Measurements from ENCODE around the gene PEX13.

PEX13 gene

GRCh38 chr2:61089797-61090196 is 72.3 kb downstream of the PEX13 start:
- DNase-seq: no peak

GRCh38 chr2:61090386-61090921 is 72.9 kb downstream of the PEX13 start:
- no peak for DNase-seq

GRCh38 chr2:61091485-61091884 is 74.0 kb downstream of the PEX13 start:
- DNase-seq: no peak

GRCh38 chr2:61096438-61096837 is 78.9 kb downstream of the PEX13 start:
- DNase-seq: no peak

GRCh38 chr2:61100801-61101200 is 83.3 kb downstream of the PEX13 start:
- DNase-seq: no peak
